Activated CD4-positive, alpha-beta T cell treated with anti-CD3 and anti-CD28 coated beads for 24 hours (primary cell): ENCODE results near the gene TXNDC2.
"Not testable (repeated sequence)": the region's sequence is repeated elsewhere in the genome, so short reads cannot be mapped to it uniquely, and the experiment has no call there.

Experiments
- DNase-seq, 2 donors: peaks; one replicate each; pipeline ENCODE4 v3.0.0-alpha.2; 2020; ENCODE audit warnings: low read depth in 2 of 2

TXNDC2 gene

DNA sequence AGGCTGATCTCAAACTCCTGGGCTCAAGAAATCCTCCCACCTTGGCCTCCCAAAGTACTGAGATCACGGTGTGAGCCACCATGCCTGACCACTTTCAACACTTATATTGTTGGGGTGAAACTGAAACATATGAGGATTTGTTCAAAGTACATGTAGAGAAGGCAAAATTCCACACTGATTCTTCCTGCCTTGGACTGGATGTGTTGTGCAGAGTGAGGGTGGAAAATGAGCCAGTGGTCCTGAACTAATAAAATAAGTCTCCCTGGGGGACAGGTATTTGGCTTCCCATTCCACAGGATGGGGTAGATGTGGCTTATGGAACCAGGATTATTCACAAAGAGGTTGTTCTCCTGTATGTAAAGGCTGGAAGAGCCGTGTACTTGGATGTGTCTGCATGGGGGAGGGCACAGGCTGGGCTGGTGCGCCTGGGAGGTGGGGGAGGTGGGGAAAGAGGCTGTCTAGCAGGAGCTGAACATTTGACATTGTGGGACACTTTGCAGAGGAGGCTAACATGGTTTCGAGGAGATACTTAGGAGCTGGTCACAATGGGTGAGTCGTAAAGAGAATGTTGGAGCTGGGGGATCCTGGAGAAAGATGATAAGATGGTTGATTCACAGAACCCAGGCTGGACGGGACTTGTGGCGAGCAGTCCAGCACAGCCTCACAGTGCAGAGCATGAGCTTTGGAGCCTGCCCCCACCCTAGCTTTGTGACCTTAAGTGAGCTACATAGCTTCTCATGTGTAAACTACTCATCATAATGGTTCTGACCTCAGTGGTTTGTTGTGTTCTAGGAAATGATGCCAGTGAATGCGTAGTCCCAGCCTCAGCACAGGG lies at the start of gene TXNDC2:
Gene TXNDC2 (plus strand): TSS at position 804 of the 835 bp plus-strand sequence. CDS start 708 bp downstream, outside the sequence.
- DNase-seq: no peak

DNA sequence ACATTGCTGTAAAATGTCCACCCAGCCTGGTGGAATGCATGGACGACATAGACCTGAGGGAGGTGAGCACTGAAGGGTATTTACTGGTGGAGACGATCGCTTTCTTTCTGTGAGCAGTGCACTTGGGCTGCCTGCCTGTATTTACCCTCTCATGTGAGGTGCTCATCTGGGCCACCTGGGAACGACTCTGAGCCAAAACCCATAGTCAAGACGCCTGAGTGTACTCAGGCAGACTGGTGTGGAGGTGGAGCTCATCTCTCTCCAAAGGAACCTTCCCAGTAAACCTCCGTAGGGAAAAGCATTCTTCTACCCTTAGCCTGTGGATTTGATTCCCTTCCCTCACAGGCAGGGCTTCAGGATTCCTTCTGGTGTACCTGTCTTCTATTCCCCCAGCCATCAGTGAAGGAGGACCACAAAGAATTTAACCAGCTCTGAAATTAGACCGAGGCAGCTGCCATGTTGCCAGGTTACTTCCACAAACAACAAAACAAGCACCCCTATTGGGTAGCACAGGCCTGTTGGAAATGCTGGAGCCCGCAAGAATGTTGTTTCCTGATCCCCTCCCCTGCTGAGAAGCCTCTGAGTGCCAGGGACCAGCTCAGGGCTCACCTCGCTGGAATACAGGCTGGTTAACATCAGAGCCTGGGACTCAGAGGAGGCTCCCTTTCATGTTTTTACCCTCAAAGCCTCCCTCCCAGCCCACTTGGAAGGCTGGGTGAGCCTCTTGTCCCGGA lies 47.5 kb upstream of the TXNDC2 start:
- no peak for DNase-seq

GRCh38 chr18:9839211-9839610 lies 46.6 kb upstream of the TXNDC2 start:
- DNase-seq: no peak

DNA sequence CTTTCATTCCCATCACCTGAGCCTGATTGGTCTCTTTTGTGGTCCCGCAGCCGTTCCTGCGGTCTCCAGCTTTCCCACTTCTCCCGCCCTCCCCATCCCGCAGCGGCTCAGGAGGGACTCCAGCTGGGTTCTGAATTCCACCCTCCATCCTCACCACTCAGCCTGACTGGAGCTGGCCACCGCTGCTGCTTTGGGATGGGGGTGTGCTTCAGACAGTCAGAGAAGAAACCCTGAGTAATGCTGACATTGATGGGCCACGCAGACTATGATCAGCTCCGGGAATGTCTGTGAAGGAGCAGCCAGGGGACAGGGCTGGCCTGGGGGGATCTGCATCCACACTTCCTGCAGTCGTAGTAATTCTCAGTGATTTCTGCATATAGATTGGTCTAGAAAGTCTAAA lies 45.9 kb upstream of the TXNDC2 start:
- no peak for DNase-seq

DNA sequence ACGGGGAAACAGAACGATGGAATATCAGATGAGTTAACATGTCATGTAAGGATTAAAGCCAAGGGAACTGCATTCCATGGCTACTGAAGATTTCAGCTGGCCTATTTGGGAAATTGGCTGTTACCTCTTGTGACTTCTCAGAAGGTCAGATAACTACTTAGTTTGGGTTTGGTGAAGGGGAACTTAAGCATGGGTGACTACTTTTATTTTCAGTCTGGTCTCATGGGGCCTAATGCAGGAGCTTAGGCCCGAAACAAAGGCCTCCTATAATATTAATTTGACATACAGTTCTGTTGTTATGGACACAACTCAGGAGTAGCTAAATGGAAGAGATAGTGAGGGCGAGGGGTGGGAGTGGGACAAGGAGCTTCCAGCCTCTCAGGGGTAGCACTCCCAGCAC lies 44.0 kb upstream of the TXNDC2 start:
- DNase-seq: no peak

DNA sequence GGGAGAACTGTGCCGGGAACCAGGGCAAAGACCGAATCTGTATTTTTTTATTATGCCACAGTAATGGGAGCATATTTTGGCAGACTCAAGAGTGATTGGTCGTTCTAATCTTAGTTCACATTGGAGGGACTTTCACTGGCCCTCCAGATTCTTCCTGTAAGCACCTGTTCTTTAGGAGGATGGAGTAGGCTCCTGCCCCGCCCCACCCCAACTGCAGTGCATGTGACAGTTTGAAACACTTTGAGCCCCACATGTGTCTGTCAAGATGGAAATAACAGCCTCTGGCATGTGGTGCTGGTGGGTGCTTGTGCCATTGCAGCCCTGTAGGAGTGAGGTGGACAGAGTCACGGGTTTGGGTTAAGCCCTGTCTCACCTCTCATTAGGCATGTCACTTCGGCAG lies 43.3 kb upstream of the TXNDC2 start:
- DNase-seq: no peak

GRCh38 chr18:9845256-9845655 lies 40.5 kb upstream of the TXNDC2 start:
- DNase-seq: no peak

GRCh38 chr18:9846162-9846925 lies 39.4 kb upstream of the TXNDC2 start:
- DNase-seq: no peak

DNA sequence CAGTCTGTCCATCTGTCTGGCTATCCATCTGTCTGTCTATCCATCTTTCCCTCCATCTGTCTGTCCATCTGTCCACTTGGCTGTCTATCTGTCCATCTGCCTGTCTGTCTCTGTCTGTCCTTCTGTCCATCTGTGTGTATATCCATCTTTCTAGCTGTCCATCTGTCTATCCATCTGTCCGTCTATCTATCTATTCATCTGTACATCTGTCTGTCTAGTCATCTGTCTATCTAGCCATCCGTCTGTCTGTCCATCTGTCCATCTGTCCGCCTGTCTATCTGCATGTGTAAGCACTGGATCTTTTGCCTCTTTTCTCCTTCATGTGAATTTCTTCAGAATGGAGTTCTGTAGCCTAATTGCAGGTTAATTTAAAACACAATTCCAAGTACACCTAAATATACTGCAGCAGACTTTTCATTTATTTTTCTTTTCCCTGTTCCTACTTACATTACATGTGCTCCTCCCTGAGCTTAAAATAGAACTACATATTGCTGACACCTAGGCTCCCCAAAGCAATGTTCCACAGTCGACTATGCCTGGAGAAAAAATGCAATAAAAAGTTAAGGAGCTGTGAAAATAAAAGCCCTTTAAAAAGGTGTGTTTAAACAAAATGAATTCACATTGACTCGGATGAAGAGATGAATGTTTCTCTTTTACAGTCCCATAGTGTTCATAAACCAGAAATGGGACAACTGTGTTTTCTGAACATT lies 37.4 kb upstream of the TXNDC2 start:
- DNase-seq: no peak

DNA sequence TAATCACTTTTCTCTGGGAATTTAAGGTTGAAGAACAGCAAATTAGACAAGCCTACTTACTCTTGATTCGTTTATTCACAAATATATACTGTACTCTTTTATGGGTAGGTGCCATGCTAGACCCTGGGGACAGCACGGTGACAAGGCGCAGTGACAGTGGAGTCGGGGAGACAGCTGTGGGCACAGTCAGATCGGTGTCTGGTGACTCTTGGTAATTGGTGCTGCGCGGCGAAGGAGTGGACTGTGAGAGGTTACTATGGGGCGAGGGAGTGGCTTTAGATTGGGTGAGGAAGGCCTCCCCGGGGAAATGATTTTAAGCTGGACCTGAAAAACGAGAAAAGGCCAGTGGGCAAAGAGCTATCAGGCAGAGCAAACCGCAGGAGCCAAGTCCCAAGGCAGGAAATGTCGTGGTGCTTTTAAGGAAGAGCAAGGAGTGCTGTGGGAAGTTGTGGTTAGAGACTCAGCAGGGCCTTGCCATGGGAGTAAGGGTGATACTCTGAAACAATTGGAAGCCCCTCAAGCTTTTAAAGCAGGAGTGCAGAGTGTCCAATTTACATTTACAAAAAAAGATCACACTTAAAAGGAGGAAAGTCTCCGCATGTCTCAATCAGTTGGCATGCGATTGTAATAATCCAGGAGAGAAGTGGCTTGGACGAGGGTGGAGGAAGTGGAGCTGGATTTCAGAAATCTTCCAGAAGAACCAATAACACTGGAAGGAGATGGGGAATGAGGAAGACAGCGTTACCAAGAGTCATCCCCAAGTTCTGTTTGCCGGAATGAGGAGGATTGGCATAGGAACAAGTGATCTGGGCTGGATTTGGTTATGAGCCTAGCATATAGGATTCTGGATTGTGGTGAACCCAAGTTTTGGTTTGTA lies 36.1 kb upstream of the TXNDC2 start:
- no peak for DNase-seq

DNA sequence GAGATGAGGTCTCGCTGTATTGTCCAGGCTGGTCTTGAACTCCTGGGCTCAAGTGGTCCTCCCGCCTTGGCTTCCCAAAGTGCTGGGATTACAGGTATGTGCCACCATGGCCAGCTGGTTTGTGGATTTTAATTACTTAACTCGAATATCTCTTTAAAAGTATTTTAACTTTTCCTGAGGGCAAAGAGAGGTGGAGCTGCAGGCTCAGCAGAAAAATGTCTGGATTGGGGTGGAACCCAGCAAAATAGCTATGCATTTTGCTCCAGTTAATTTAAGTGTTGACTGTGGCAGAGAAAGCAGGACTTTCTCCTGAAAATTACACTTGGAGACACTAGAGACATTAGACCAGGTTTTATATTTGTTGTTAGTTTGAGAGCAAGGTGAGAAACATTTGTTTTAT lies 35.5 kb upstream of the TXNDC2 start:
- no peak for DNase-seq

GRCh38 chr18:9851511-9851910 lies 34.3 kb upstream of the TXNDC2 start:
- no peak for DNase-seq

DNA sequence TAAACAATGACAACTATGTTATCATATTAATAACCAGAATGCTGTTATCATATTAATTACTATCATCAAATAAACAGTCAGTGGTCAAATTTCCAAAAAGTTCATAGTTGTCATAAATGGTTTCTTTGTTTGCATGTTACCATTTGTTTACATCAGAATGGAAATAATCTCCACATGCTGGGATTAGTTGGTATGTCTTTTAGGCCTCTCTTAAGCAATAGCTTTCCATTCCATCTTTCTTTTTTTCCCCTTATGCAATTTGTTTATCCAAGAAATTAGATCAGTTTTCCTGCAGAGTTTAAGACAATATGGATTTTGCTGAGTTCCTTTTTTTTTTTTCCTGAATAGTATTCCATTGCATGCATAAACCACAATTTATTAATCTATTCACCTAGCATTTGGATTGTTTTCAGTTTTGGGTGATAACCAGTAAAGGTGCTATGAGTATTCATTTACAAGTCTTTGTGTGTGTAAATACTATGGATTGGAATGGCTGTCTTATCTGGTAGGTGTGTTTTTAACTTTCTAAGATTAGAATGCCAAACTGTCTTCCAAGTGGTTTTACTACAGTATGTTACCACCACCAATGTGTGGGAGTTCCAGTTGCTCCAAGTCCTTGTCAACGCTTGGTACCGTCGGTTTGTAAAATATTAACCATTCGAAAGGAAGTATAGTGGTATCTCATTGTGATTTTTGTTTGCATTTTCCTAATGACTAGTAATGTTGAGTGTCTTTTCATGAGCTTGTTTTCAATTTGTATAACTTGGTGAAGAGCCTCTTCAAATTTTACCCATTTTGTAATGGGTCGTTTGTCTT lies 33.3 kb upstream of the TXNDC2 start:
- DNase-seq: no peak

GRCh38 chr18:9854801-9855676 lies 30.7 kb upstream of the TXNDC2 start:
- DNase-seq: no peak

- no peak for DNase-seq
Observed at GRCh38 chr18:9855681-9856080, 30.1 kb upstream of the TXNDC2 start.

GRCh38 chr18:9856092-9856491 lies 29.7 kb upstream of the TXNDC2 start:
- no peak for DNase-seq

DNA sequence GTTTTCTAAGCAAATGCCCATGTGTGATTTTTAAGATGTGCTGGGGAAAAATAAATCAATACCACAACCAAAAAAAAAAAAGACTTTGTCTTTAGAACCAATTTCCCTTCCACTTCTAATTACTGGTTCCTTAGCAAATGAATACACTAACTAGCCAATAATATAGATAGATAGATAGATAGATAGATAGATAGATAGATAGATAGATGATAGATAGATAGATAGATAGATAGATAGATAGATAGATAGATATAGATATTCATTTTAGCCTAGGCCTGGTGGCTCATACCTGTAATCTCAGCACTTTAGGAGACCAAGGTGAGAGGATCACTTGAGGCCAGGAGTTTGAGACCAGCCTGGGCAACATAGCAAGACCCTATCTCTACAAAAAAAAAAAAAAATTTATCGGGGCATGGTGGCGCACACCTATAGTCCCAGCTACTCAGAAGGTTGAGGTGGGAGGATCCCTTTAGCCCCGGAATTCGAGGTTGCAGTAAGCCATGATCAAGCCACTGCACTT lies 28.2 kb upstream of the TXNDC2 start:
- DNase-seq: not testable (repeated sequence)

DNA sequence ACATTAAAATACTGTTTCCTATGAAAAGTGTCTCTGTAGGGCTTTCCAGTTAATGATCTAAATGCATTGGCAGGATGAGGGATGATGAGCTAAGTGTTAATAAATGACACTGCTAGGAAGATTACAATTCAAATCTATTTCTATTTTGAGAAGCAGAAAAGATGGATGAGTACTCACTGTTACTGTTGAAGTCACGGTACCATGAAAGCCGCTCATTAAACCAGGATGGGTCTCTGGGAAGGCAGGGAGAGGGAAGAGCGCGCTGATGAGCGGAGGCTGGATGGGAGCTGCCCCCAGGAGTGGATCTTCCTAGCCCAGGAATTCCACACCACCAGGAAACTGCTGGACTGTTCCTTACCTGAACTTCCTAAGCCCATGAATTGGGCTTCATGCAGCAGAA lies 27.1 kb upstream of the TXNDC2 start:
- no peak for DNase-seq

DNA sequence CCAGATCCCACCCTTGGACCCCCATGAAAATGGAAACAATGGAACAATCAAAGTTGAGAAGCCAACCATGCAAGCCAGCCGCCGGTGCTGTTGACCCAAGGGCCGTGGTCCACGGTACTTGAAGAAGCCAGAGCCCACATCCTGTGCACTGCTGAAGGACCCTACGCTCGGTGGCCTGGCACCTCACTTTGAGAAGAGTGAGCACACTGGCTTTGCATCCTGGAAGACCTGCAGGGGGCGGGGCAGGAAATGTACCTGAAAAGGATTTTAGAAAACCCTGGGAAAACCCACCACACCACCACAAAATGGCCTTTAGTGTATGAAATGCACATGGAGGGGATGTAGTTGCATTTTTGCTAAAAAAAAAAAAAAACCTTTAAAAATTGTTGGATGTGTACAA lies 26.5 kb upstream of the TXNDC2 start:
- DNase-seq: no peak
